ENCODE results near the gene MINDY1. TPM values are rescaled to one million over a fixed set of nuclear protein-coding genes. Genes with fewer than 3 reads are reported as not detected.

MINDY1 gene
- total and polyA plus RNA-seq, 10 donors: 3.3 to 51.1 (median 28.6) TPM

DNA sequence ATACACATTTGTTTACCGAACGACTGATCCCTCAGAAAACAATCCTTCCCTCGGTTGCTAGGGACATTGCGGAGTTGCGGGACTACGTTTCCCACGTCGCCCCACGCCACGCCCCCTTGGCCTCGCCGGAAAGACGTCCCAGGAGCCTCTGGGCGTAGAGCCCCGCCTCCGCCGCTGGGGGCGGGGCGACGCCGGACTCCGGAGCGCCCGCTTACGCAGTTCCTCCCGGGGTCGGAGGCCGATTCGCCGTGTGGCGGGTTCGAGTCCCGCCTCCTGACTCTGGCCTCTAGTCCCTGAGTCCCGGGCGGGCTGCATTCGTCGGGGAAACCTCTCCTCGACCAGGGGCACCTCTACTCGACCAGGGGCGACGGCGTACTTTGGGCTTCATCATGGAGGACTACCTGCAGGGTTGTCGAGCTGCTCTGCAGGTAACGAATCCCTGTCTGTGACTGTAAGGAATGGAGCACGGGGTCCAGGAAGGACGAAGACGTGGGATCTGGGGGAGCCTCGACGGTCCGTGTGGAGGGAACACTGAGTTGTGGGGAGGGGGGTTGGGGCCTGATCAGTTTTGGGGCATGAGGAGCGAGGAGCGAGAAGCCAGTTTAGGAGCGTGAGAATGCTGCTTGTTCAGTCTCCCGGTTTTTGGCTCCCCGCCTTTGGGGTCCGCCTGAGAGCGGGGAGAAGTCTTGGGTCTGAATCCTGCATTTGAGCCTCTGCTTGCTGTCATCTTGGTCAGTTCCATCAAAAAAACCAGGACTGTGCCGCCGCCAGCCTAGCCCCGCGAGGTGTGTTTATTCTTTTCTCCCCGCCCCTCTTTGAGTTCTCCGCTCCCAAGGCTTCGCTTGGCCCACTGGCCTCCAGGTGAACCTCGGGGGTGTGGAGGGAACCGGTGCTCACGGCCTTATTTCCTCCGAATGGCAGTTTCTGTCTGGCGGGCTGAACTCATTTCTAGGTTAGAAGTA is 1.8 kb upstream of the MINDY1 start, which contains the start of gene PRUNE1:
Gene PRUNE1 (plus strand): TSS at position 206 of the 962 bp plus-strand sequence. CDS start 184 bp downstream, at position 390.
- Histone ChIP-seq H3K4me3 (peak within 1 kb of the TSS; percentile 19 to 87 (median 60)), H3K9me3 (no peaks in the 10 kb centered on the region), H3K27ac (peak within 1 kb of the TSS; percentile 84 to 95 (median 90)), H3K4me1 (peaks cover 41 to 100% (median 88%) of the 10 kb centered on the region in 6 donors), H3K36me3 (peaks cover 0 to 9% (median 0%) of the 10 kb centered on the region in 6 donors), H3K27me3 (replicated peaks in 1 of 7) (no peaks in the 10 kb centered on the region)
- WGBS, 5 donors: 0 to 1% (median 1%) methylated on average over 53 to 69 of the region's 69 CpGs
- peak; percentile 99 for DNase-seq
- intact Hi-C loops (cut with DNase I; ENCODE audit: low total_unique reads): no loop called here
- TF ChIP-seq POLR2A (IDR thresholded peaks at IDR 0.05): no peak
- TF ChIP-seq, protein P1, sequence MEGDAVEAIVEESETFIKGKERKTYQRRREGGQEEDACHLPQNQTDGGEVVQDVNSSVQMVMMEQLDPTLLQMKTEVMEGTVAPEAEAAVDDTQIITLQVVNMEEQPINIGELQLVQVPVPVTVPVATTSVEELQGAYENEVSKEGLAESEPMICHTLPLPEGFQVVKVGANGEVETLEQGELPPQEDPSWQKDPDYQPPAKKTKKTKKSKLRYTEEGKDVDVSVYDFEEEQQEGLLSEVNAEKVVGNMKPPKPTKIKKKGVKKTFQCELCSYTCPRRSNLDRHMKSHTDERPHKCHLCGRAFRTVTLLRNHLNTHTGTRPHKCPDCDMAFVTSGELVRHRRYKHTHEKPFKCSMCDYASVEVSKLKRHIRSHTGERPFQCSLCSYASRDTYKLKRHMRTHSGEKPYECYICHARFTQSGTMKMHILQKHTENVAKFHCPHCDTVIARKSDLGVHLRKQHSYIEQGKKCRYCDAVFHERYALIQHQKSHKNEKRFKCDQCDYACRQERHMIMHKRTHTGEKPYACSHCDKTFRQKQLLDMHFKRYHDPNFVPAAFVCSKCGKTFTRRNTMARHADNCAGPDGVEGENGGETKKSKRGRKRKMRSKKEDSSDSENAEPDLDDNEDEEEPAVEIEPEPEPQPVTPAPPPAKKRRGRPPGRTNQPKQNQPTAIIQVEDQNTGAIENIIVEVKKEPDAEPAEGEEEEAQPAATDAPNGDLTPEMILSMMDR (IDR thresholded peaks at IDR 0.05 in 8 of 11, conservative IDR thresholded peaks at IDR 0.05 in 3 of 11): peak in 8 of 11 experiments; percentile 15 to 52 (median 40)
- TF ChIP-seq POLR2AphosphoS5 (IDR thresholded peaks at IDR 0.05): peak; percentile 85 to 93 (median 86)

- H3K4me1 ChIP-seq: peaks cover 41 to 100% (median 88%) of the 10 kb centered on the region in 6 donors
- intact Hi-C loops (cut with DNase I; ENCODE audit: low total_unique reads): no loop called here
Observed at GRCh38 chr1:151007853-151008243, 1.1 kb upstream of the MINDY1 start.

GRCh38 chr1:151005729-151006319 is 878 bp downstream of the MINDY1 start:
- peaks cover 0 to 18% (median 0%) of the 10 kb centered on the region in 6 donors for H3K36me3 ChIP-seq
- TF ChIP-seq POLR2A (IDR thresholded peaks at IDR 0.05): no peak
- TF ChIP-seq POLR2AphosphoS5 (IDR thresholded peaks at IDR 0.05): no peak
- TF ChIP-seq, protein P1 (IDR thresholded peaks at IDR 0.05 in 8 of 11, conservative IDR thresholded peaks at IDR 0.05 in 3 of 11): no peak
- H3K9me3 ChIP-seq: no peaks in the 10 kb centered on the region
- DNase-seq: no peak
- no peaks in the 10 kb centered on the region for H3K27me3 ChIP-seq (replicated peaks in 1 of 7)
- H3K27ac ChIP-seq: peak overlapping the region; percentile 84 to 95 (median 90)
- H3K4me1 ChIP-seq: peaks cover 44 to 100% (median 84%) of the 10 kb centered on the region in 6 donors
- WGBS, 5 donors: 28 to 38% (median 31%) methylated on average over 4 of the region's 4 CpGs
- H3K4me3 ChIP-seq: peak overlapping the region; percentile 52 to 87 (median 57)
- intact Hi-C loops (cut with DNase I; ENCODE audit: low total_unique reads): no loop called here

More at GRCh38 chr1:151007853-151008243, 1.1 kb upstream of the MINDY1 start:
- Histone ChIP-seq H3K4me3 (peak overlapping the region; percentile 19 to 87 (median 60)), H3K9me3 (no peaks in the 10 kb centered on the region), H3K36me3 (peaks cover 0 to 2% (median 0%) of the 10 kb centered on the region in 6 donors), H3K27me3 (replicated peaks in 1 of 7) (no peaks in the 10 kb centered on the region), H3K27ac (peak overlapping the region; percentile 84 to 95 (median 90))
- WGBS, 5 donors: 17 to 21% (median 20%) methylated on average over 4 of the region's 4 CpGs
- no peak for DNase-seq
- no peak for TF ChIP-seq POLR2A (IDR thresholded peaks at IDR 0.05)
- TF ChIP-seq, protein P1 (IDR thresholded peaks at IDR 0.05 in 8 of 11, conservative IDR thresholded peaks at IDR 0.05 in 3 of 11): no peak
- TF ChIP-seq POLR2AphosphoS5 (IDR thresholded peaks at IDR 0.05): no peak
